NT2/D1 (cell line): Measurements from ENCODE around the gene DBI.
"Not testable (repeated sequence)": the region's sequence is repeated elsewhere in the genome, so short reads cannot be mapped to it uniquely, and the experiment has no call there.

Experiments used
- DNase-seq: peaks from one replicate; pipeline ENCODE4 v3.0.0-alpha.2; 2011; ENCODE audit warnings: low read depth, low spot score
- H3K27me3 ChIP-seq: 2 replicates; pipeline ENCODE4 v1.6.0; 2011; ENCODE audit warnings: mild to moderate bottlenecking; ENCODE audit not compliant: insufficient read length, insufficient read depth
- H3K36me3 ChIP-seq: 2 replicates; pipeline ENCODE4 v1.6.1; 2011; ENCODE audit warnings: mild to moderate bottlenecking, low read length, mixed read lengths; ENCODE audit not compliant: insufficient read depth, insufficient read length
- H3K4me1 ChIP-seq: 2 replicates; pipeline ENCODE4 v1.5.1; 2011; ENCODE audit not compliant: insufficient read depth, insufficient read length
- H3K4me3 ChIP-seq: 2 replicates; pipeline ENCODE4 v1.5.1; 2011; ENCODE audit warnings: low read depth; ENCODE audit not compliant: insufficient read length
- H3K9ac ChIP-seq: 2 replicates; pipeline ENCODE4 v1.6.0; 2011; ENCODE audit warnings: low read depth; ENCODE audit not compliant: insufficient read length
- H3K9me3 ChIP-seq: 2 replicates; pipeline ENCODE4 v1.5.1; 2011; ENCODE audit warnings: mild to moderate bottlenecking, low read length; ENCODE audit not compliant: insufficient read depth
- SUZ12 ChIP-seq: IDR thresholded peaks from 2 replicates; pipeline ENCODE4 v1.6.1; 2011; ENCODE audit not compliant: insufficient read length, insufficient read depth; ENCODE audit errors: extremely low read depth
- YY1 ChIP-seq: IDR thresholded peaks from 2 replicates; pipeline ENCODE4 v1.6.1; 2011; ENCODE audit not compliant: insufficient read length, insufficient read depth
- ZNF274 ChIP-seq: IDR thresholded peaks from 2 replicates; pipeline ENCODE4 v1.6.1; 2011; ENCODE audit warnings: mild to moderate bottlenecking, low read depth, low read length

DBI gene

DNA sequence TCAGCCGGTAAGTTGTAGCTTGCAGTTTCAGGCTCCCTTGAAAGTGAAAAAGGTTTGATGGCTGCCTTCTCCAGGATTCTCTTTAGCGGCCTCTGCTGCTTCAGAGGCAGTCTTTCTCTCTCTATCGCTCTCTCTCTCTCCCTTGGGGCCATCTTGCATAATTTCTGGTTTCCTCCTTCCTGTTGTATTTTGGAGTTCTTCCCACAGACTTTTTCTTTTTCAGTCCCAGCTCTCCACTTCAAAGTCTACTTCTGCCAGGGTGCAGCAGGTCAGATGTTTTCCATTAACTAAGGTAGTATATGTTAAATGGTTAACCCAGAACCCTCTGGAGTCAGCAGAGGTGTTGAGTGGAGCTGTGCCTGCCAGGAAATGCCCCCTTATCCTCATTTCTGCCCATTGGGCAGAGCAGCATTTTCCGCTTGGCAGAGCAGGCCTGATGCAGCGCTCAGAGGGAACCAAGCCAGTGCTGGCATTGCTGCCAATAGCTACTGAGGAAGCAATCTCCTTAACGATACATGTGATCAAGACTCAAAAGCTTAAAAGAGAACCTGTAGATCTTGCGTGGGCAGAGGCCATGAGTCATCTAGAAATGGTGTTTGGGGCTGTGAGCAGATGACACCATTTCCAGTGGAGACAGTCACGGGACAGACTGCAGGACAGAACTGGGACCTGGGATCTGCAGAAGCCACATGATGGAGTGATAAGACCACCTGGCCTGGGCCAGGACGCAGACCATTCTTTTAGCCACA is 20.8 kb downstream of the DBI start:
- H3K27me3 ChIP-seq, result no peaks in the 10 kb centered on the region
- H3K4me1 ChIP-seq, result no peaks in the 10 kb centered on the region
- H3K36me3 ChIP-seq, result no peaks in the 10 kb centered on the region
- no peak overlapping the region for H3K4me3 ChIP-seq
- no peak for DNase-seq
- TF ChIP-seq SUZ12 (no peak), YY1 (no peak), ZNF274 (no peak)
- H3K9ac ChIP-seq, result no peak overlapping the region
- H3K9me3 ChIP-seq, result no peaks in the 10 kb centered on the region

DNA sequence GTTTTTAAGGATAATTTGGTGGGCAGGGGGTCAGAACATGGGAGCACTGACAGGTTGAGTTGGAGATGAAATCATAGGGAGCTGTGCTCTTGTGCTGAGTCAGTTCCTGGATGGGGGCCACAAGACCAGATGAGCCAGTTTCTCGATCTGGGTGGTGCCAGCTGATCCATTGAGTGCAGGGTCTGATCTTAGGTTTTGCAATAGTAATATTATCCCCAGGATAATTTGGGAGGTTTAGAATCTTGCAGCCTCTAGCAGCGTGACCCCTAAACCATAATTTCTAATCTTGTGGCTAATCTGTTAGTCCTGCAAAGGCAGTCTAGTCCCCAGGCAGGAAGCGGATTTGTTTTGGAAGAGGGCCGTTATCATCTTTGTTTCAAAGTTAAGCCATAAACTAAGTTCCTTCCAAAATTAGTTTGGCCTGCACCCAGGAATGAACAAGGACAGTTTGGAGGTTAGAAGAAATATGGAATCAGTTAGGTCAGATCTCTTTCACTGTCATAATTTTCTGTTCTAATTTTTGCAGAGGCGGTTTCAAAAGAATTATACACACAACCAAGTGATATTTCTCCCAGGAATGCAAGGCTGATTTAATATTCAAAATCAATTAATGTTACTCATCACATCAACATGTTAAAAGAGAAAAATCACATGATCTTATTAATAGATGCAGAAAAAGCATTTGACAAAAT is 23.0 kb downstream of the DBI start:
- Histone ChIP-seq H3K27me3 (no peaks in the 10 kb centered on the region), H3K36me3 (no peaks in the 10 kb centered on the region), H3K9ac (no peak overlapping the region), H3K9me3 (no peaks in the 10 kb centered on the region), H3K4me3 (no peak overlapping the region), H3K4me1 (no peaks in the 10 kb centered on the region)
- TF ChIP-seq ZNF274 (no peak), SUZ12 (no peak), YY1 (no peak)
- no peak for DNase-seq

DNA sequence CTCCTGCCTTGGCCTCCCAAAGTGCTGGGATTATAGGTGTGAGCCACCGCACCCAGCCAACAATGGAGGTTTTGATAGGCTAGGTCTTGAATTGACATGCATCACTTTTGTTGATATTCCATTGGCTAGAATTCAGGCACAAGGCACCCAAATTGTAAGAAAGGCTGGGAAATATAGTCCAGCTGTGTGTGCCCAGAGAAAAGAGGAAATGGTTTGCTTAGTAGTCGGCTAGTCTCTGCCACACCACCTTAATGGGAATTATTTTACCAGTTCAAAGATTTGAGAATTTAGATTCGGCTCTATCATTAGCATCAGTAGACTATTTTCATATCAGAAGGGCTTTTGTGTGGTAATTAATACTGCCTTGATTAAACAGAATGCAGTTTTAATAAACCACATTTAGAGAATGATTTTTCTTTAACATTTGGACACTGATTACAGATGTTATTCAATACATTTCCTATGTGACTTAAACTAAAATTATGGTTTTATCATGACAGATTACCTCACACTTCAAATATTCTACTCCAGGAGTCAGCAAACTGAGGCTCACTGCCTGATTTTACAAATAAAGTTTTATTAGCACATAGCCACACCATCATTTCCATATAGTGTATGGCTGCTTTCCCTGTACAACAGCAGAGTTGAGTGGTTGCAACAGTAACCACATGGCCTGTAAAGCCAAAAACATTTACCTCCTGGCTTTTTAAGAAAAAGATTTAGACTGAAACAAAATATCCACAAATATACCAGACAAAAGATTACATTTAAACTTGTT is 27.4 kb downstream of the DBI start:
- H3K9me3 ChIP-seq, result no peaks in the 10 kb centered on the region
- DNase-seq, result no peak
- no peak for TF ChIP-seq SUZ12
- TF ChIP-seq YY1, result no peak
- no peak for TF ChIP-seq ZNF274

DNA sequence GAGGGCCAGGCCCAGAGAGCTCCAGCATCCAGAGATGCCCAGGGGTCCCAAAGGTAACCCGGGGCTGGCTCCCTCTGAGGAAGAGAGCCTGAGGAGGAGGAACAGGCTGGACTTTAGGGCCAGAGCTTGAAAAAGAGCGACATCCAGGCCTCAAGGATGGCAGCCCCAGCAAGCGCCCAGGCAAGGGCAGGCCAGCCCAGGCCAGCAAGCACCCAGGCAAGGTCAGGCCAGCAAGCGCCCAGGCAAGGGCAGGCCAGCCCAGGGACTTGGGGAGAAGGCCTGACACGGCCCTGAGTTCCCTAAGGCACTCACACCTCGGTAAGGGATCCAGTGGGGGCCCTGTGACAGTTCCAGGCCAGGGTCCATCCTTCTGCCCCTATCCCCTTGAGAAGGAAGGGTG is 30.4 kb downstream of the DBI start:
- H3K9me3 ChIP-seq, result no peaks in the 10 kb centered on the region
- H3K9ac ChIP-seq, result no peak overlapping the region
- TF ChIP-seq YY1 (no peak), SUZ12 (no peak)
- DNase-seq, result no peak
- H3K36me3 ChIP-seq, result no peaks in the 10 kb centered on the region
- no peak overlapping the region for H3K4me3 ChIP-seq
- H3K27me3 ChIP-seq, result no peaks in the 10 kb centered on the region
- H3K4me1 ChIP-seq, result peaks cover 5% of the 10 kb centered on the region

More for the DNA sequence above, 27.4 kb downstream of the DBI start:
- Histone ChIP-seq H3K27me3 (no peaks in the 10 kb centered on the region), H3K4me3 (no peak overlapping the region), H3K9ac (no peak overlapping the region), H3K4me1 (peaks cover 4% of the 10 kb centered on the region), H3K36me3 (no peaks in the 10 kb centered on the region)

DNA sequence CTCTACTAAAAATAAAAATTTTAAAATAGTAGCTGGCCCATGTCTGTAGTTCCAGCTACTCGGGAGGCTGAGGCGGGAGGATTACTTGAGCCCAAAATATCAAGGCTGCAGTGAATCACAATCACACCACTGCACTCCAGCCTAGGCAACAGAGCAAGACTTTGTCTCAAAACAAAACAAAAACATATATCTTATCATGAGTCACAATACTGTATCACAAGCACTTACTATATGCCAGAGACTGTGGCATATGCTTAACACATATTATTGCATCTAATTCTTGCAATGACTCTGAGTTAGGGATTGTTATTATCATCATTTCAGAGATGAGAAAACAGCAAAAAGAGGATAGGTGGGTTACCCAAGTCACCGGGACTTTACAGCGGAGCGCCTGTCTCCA is 35.3 kb downstream of the DBI start:
- H3K9me3 ChIP-seq, result no peaks in the 10 kb centered on the region
- no peaks in the 10 kb centered on the region for H3K27me3 ChIP-seq
- H3K36me3 ChIP-seq, result no peaks in the 10 kb centered on the region
- TF ChIP-seq ZNF274 (no peak), SUZ12 (no peak), YY1 (no peak)
- no peak overlapping the region for H3K9ac ChIP-seq
- H3K4me3 ChIP-seq, result no peak overlapping the region
- no peak for DNase-seq
- peaks cover 5% of the 10 kb centered on the region for H3K4me1 ChIP-seq

DNA sequence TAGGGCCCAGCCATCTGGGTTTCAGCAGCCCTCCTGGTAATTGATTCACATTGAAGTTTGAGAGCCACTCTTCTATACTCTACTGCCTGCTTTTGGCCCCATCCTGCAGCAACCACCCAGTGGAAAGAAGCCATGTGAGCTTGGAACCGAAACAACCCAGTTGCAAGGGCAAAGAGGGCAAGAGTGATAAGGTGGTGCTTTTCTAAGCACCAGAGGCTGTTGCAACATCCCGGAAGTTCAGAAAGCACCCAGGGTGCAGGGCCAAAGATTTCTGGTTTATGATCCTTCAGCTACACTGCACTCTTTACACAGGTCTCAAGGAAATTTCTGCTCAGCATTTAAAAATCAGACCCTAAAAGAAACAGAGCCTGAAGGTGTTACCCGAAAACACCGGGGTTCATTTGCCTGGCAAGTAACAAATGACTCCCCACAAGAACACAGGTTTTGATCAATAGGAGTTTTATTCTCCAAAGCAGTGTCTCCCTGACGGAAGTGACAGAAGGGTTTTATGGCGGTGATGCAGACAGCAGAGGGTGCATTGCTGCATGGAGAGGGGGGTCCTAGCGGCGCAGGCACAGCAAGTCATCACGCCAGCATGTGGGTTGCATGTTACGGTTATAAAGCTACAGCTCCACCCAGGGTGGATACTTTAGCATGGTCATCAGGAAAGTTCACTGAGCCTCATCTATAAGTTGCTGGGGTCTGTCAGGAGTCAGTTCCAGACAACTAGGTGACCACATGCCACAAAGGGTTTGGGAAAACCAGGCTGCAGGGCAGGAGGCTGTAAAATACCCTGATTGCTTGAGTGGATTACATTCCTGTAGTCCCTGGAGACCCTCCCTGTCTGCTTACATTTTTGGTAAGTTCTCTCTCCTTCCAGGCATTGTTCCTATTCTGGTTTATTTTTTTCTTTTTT is 36.1 kb downstream of the DBI start:
- no peak overlapping the region for H3K4me3 ChIP-seq
- H3K9me3 ChIP-seq, result no peaks in the 10 kb centered on the region
- no peaks in the 10 kb centered on the region for H3K36me3 ChIP-seq
- H3K27me3 ChIP-seq, result no peaks in the 10 kb centered on the region
- peaks cover 5% of the 10 kb centered on the region for H3K4me1 ChIP-seq
- DNase-seq, result no peak
- H3K9ac ChIP-seq, result no peak overlapping the region
- no peak for TF ChIP-seq YY1
- TF ChIP-seq ZNF274, result no peak

DNA sequence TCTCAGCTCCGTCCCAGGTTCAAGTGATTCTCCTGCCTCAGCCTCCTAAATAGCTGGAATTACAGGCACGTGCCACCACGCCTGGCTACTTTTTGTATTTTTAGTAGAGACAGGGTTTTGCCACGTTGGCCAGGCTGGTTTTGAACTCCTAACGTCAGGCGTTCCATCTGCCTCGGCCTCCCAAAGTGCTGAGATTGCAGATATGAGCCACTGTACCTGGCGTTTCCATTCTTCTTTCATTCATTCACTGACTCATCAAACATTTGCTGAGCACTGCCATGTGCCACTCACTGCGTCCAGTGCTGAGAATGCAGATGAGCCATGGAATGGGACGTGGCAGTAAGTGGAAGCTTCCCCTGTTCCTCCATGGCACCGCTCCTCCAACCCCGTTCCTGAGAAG is 36.8 kb downstream of the DBI start:
- not testable (repeated sequence) for DNase-seq, H3K4me1 ChIP-seq, H3K9ac ChIP-seq, H3K27me3 ChIP-seq, H3K4me3 ChIP-seq, H3K36me3 ChIP-seq, H3K9me3 ChIP-seq
